ENCODE results near the gene TENM4.

Gene TENM4

DNA sequence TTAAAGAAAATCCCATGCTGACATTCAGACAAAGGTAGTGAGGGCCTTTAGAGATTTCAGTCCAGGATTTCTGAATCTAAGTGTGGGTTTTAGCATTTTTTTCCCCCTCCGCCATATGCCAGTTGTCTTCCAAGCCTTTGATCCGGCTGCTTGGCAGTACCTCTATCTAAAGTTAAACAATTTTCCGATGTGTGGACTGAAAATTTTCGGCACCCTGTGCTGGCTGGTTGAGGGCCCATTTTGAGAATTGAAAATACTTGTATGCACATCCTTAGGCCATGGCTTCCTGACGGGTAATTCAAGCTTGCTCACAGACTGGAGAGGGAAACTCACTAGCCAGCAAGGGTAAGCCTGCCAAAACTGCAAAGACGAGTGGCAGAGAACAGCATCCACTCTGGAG is 734.3 kb downstream of the TENM4 start:
- in situ Hi-C loops (cut with HindIII; ENCODE audit: low pct_ligation_motif_present, low pct_unique_long_range_greater_than_20kb, low sequenced_read_pairs) = no loop called here
- no peak for DNase-seq

GRCh38 chr11:78704811-78705210 is 736.0 kb downstream of the TENM4 start:
- DNase-seq = no peak
- in situ Hi-C loops (cut with HindIII; ENCODE audit: low pct_ligation_motif_present, low pct_unique_long_range_greater_than_20kb, low sequenced_read_pairs) = no loop called here

- no peak for DNase-seq
- in situ Hi-C loops (cut with HindIII; ENCODE audit: low pct_ligation_motif_present, low pct_unique_long_range_greater_than_20kb, low sequenced_read_pairs) = no loop called here
Observed at GRCh38 chr11:78699609-78700135, 741.2 kb downstream of the TENM4 start.

DNA sequence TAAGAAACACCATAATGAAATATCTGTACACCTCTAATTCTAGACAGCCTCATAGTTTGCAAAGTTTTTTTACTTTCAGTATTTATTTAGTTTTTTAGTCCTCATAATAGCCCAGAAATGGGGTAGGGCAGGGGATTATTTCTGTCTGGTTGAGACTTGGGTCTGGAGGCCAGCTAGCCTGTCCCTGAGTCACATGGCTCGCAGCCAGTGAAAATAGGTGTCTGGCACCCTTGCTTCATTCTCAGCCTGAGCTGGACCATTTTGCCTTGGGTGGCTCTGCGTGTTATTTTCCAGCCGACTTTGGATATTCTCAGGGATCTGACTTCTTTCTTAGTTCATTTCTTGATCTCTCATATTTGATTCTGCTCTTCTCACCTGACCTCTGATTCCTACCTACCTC is 742.2 kb downstream of the TENM4 start:
- DNase-seq = peak; percentile 11
- in situ Hi-C loops (cut with HindIII; ENCODE audit: low pct_ligation_motif_present, low pct_unique_long_range_greater_than_20kb, low sequenced_read_pairs) = no loop called here

GRCh38 chr11:78696177-78696576 is 744.7 kb downstream of the TENM4 start:
- in situ Hi-C loops (cut with HindIII; ENCODE audit: low pct_ligation_motif_present, low pct_unique_long_range_greater_than_20kb, low sequenced_read_pairs) = no loop called here
- DNase-seq = no peak

- no peak for DNase-seq
- in situ Hi-C loops (cut with HindIII; ENCODE audit: low pct_ligation_motif_present, low pct_unique_long_range_greater_than_20kb, low sequenced_read_pairs) = no loop called here
Observed at GRCh38 chr11:78694152-78694551, 746.7 kb downstream of the TENM4 start.

- in situ Hi-C loops (cut with HindIII; ENCODE audit: low pct_ligation_motif_present, low pct_unique_long_range_greater_than_20kb, low sequenced_read_pairs) = no loop called here
Observed at GRCh38 chr11:78691215-78691614, 749.6 kb downstream of the TENM4 start.

DNA sequence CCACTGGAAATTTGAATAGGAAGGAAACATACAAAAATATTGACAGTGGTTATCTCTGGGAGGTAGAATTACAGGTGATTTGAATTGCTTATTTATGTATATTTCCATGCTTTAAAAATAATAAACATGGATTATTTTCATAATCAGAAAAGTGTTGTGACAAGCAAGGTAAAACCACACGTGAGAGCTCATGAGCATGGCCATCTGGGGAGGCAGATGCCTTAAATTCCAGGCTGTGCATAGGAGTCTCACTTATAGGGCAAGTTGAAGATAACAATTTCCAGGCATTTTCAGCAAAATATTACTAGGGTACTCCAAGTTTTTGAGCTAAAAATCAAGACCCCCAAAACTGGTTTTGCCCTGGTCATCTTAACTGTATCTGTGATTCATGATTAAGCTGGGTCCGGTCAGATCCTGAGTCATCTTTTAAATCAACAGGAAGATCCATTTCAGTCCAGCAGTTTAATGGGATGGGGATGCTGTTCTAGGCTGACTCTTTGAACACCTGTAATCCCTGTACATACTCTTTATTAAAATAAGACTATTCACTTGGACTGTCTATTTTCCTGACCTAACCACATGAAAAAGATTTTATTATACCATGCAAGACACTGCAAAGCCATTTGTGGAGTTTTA is 750.4 kb downstream of the TENM4 start:
- no peak for DNase-seq
- in situ Hi-C loops (cut with HindIII; ENCODE audit: low pct_ligation_motif_present, low pct_unique_long_range_greater_than_20kb, low sequenced_read_pairs) = no loop called here

More at GRCh38 chr11:78691215-78691614, 749.6 kb downstream of the TENM4 start:
- no peak for DNase-seq

DNA sequence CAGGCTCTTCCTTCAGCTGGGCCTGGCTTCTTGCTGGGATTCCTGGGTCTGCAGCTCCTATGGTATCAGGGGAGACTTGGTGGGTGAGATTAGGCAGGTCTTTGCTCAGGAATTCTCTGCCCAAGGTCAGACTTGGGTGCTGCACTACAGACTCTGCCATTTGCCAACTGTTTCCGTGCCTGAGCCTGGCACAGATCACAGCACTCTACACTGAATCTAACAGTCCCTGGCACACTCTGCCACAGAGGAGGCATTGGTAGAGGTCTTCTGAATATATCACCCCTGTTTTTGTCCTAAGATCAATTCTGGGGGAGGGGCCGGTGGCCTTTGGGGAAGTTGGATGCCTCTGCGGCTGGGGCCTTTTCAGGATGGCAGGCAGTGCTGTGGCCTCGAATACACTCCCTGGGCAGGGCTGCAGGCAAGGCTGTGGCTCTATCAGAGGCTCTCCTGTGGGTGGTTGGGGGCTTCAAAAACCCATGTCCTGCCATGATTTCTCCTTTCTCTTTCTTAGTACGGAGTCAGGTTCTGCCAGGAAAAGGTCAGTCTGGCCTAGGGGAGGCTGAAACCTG is 751.2 kb downstream of the TENM4 start:
- in situ Hi-C loops (cut with HindIII; ENCODE audit: low pct_ligation_motif_present, low pct_unique_long_range_greater_than_20kb, low sequenced_read_pairs) = no loop called here
- no peak for DNase-seq

DNA sequence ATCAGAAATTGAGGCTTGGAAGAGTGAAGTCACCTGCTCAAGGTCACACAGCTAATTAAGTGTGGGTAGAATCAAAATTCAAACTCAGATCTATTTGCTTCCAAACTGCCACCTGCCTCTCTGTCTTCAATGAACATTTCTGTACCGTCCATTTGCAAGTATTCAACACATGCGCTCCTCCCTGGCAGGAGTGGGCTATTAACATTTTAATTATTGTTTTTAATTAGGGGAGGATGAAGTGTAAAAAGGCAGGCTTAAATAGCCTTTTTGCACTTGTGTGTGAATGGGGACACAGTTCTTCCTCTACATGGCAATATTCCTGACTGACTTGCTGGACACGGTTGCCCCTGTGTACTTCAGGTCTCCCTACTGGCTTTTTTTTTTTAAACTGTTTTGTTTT is 751.7 kb downstream of the TENM4 start:
- no peak for DNase-seq
- in situ Hi-C loops (cut with HindIII; ENCODE audit: low pct_ligation_motif_present, low pct_unique_long_range_greater_than_20kb, low sequenced_read_pairs) = no loop called here

DNA sequence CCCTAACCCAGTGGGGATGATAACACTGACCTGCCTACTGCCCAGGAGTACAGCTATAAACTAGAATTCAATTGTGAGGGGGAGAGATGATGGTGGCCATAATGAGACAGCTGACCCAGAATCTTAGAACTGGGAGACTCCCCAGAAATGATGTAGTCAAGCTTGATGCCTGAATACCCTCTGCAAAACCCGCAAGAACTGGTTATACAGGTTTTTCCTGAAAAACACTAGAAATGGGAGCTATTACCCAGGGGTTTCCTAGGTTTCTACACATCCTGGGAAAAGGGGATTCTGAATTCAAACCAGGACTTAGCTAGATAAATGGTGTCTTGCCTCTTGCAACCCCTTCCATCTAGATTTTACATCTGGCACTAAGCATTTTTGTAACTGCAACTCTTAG is 752.4 kb downstream of the TENM4 start:
- in situ Hi-C loops (cut with HindIII; ENCODE audit: low pct_ligation_motif_present, low pct_unique_long_range_greater_than_20kb, low sequenced_read_pairs) = no loop called here

DNA sequence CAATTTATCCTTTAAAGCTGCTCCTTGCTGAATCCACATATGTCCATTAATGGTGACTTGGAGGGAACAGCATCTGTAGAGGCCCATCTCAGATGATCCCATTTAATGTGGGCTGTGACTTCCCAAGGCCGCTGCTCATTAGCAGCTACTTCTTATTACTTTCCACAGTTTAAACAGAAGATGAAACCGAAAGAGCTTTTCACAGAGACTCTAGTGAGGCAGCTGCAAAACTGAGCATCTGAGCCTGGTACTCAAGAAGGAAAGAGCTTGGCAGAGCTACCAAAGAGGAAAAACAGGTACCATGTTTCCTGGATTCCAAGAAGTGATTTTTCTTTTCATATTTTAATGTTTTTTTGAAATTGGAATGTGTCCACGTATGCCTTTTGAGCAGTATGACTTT is 755.7 kb downstream of the TENM4 start:
- in situ Hi-C loops (cut with HindIII; ENCODE audit: low pct_ligation_motif_present, low pct_unique_long_range_greater_than_20kb, low sequenced_read_pairs) = no loop called here
- DNase-seq = no peak

More for the DNA sequence above, 752.4 kb downstream of the TENM4 start:
- DNase-seq = no peak

GRCh38 chr11:78684377-78684776 is 756.5 kb downstream of the TENM4 start:
- in situ Hi-C loops (cut with HindIII; ENCODE audit: low pct_ligation_motif_present, low pct_unique_long_range_greater_than_20kb, low sequenced_read_pairs) = no loop called here
- DNase-seq = no peak

- no peak for DNase-seq
- in situ Hi-C loops (cut with HindIII; ENCODE audit: low pct_ligation_motif_present, low pct_unique_long_range_greater_than_20kb, low sequenced_read_pairs) = no loop called here
Observed at GRCh38 chr11:78683774-78684173, 757.1 kb downstream of the TENM4 start.

DNA sequence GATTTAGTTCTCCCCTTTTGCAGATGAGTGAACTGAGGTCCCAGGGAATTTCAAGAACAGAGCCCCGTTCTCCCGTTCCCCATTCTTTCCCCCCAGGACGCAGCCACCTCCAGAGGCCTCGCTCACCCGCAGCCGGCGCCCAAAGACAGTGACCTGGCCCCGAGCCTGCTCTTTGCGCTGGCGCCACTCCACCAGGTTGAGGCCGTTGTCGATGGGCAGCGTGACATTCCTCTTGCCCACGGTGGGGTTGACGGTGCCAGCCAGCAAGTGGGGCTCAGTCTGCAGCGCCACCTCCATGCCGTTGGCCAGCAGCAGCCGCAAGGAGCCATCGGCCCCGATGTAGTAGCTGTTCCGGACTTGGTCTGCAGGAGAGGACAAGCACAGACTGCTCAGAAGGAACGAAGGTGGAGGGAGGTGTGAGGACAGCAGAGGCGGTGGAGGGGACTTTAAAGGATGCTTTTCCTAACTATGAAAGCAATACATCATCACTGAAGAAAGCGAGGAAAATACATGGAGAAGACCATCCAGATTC is 764.7 kb downstream of the TENM4 start:
- in situ Hi-C loops (cut with HindIII; ENCODE audit: low pct_ligation_motif_present, low pct_unique_long_range_greater_than_20kb, low sequenced_read_pairs) = no loop called here
- no peak for DNase-seq

GRCh38 chr11:78672850-78673620 is 767.8 kb downstream of the TENM4 start:
- DNase-seq = no peak
- in situ Hi-C loops (cut with HindIII; ENCODE audit: low pct_ligation_motif_present, low pct_unique_long_range_greater_than_20kb, low sequenced_read_pairs) = no loop called here

- DNase-seq = no peak
- in situ Hi-C loops (cut with HindIII; ENCODE audit: low pct_ligation_motif_present, low pct_unique_long_range_greater_than_20kb, low sequenced_read_pairs) = no loop called here
Observed at GRCh38 chr11:78669249-78669648, 771.6 kb downstream of the TENM4 start.

- DNase-seq = no peak
- in situ Hi-C loops (cut with HindIII; ENCODE audit: low pct_ligation_motif_present, low pct_unique_long_range_greater_than_20kb, low sequenced_read_pairs) = no loop called here
Observed at GRCh38 chr11:78667461-78667860, 773.4 kb downstream of the TENM4 start.

DNA sequence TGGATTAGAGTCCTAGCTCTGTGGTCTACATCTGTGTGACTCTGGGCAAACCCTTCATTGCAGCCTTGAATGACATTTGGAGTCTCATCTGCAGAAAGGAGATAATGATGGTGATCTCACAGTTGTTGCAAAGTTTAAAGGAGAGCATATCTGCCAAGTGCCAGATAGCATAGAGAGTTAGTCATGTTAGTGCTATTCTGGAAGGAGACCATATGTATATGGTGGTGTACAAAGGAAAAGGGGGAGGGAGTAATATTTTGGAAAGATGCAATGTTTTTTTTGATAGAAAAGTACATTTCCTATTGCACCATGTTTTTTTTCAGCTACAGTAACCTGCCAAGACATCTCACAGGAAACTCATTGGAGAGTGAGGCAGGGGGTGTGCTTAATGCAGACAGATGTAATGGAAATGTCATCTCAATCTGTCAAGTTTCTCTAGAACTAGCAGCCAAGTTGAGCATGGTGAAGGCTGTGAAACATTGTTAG is 774.1 kb downstream of the TENM4 start:
- no peak for DNase-seq
- in situ Hi-C loops (cut with HindIII; ENCODE audit: low pct_ligation_motif_present, low pct_unique_long_range_greater_than_20kb, low sequenced_read_pairs) = no loop called here

Data from ACHN (cell line).